B cell (primary cell): Measurements from ENCODE around the gene CHPT1. TPM values are rescaled to one million over a fixed set of nuclear protein-coding genes. Genes with fewer than 3 reads are reported as not detected.

ENCODE experiments used
- ATAC-seq: fragments of 200-7000 bp; cut with Tn5 transposase; one replicate; pipeline ENCODE4 v1.10.0; 2021; ENCODE audit warnings: low read depth, mild to moderate bottlenecking, moderate number of reproducible peaks, moderate library complexity
- CTCF ChIA-PET: fragments of 350-600 bp; sonication (Branson Sonifier 250); formaldehyde crosslinking; loops from one replicate; lab custom pipeline; 2021; ENCODE audit warnings: antibody characterized with exemption, inconsistent platforms; lab: Charles Lee
- POLR2A ChIA-PET: fragments of 350-600 bp; sonication (Branson Sonifier 250); formaldehyde crosslinking; loops from one replicate; lab custom pipeline; 2021; ENCODE audit warnings: antibody characterized with exemption; lab: Charles Lee
- DNase-seq: peaks from one replicate; pipeline ENCODE4 v3.0.0; 2013
- H2AFZ ChIP-seq: 2 replicates; pipeline ENCODE4 v1.6.1; 2012; ENCODE audit warnings: mild to moderate bottlenecking, low read depth, low read length; ENCODE audit not compliant: insufficient read depth, poor library complexity, severe bottlenecking
- H3K27ac ChIP-seq, 2 donors: 1 replicate in 1 of 2; 2 replicates in 1 of 2; pipeline ENCODE4 v1.5.1; 2012 to 2013; ENCODE audit warnings: low read length in 2 of 2, mild to moderate bottlenecking in 2 of 2, moderate library complexity in 1 of 2
- H3K27me3 ChIP-seq, 4 experiments: fragments of 200-600 bp in 1 of 4; sonication (generic) in 1 of 4; replicated peaks in 1 of 4; 1 replicate in 2 of 4; 2 replicates in 2 of 4; pipeline versions ENCODE4 v1.6.1 to v1.7.0; 2013 to 2016; ENCODE audit warnings: low read length in 3 of 4, mild to moderate bottlenecking in 2 of 4, mixed read lengths in 1 of 4, moderate library complexity in 1 of 4; ENCODE audit not compliant: insufficient read depth in 4 of 4, control insufficient read depth in 3 of 4; ENCODE audit errors: control extremely low read depth in 1 of 4
- H3K36me3 ChIP-seq, 2 experiments: replicated peaks in 1 of 2; 1 replicate in 1 of 2; 2 replicates in 1 of 2; pipeline versions ENCODE4 v1.6.1 to v1.7.1; 2013; ENCODE audit warnings: low read length in 1 of 2; ENCODE audit not compliant: insufficient read depth in 2 of 2, control insufficient read depth in 1 of 2; ENCODE audit errors: control extremely low read depth in 1 of 2, extremely low read depth in 1 of 2
- H3K4me1 ChIP-seq, 2 donors: fragments of 200-600 bp in 1 of 2; sonication (generic) in 1 of 2; 1 replicate in 1 of 2; 2 replicates in 1 of 2; pipeline versions ENCODE4 v1.5.1 to v1.6.1; 2013 to 2017; ENCODE audit warnings: low read length in 2 of 2; ENCODE audit not compliant: control insufficient read depth in 2 of 2, insufficient read depth in 2 of 2
- H3K4me2 ChIP-seq: replicated peaks from 2 replicates; pipeline ENCODE3; 2012; ENCODE audit warnings: mild to moderate bottlenecking, low read depth, low read length; ENCODE audit not compliant: poor library complexity, severe bottlenecking
- H3K4me3 ChIP-seq, 5 experiments: fragments of 200-600 bp in 1 of 5; sonication (generic) in 1 of 5; 1 replicate in 3 of 5; 2 replicates in 2 of 5; pipeline versions ENCODE4 v1.5.1 to v1.7.0; 2011 to 2016; ENCODE audit warnings: low read length in 4 of 5, mild to moderate bottlenecking in 4 of 5, low read depth in 2 of 5, control low read depth in 1 of 5, moderate library complexity in 1 of 5; ENCODE audit not compliant: insufficient read depth in 1 of 5; ENCODE audit errors: control extremely low read depth in 1 of 5, extremely low read depth in 1 of 5
- H3K79me2 ChIP-seq: fragments of 200-600 bp; sonication (generic); one replicate; pipeline ENCODE4 v1.6.0; 2016; ENCODE audit warnings: low read length; ENCODE audit not compliant: control insufficient read depth, insufficient read depth
- H3K9ac ChIP-seq: fragments of 200-600 bp; sonication (generic); 2 replicates; pipeline ENCODE4 v1.6.1; 2017; ENCODE audit warnings: mild to moderate bottlenecking, low read length, moderate library complexity
- H3K9me3 ChIP-seq, 3 donors: one replicate each; pipeline versions ENCODE4 v1.6.1 to v1.7.1; 2013; ENCODE audit warnings: low read length in 2 of 3; ENCODE audit not compliant: control insufficient read depth in 2 of 3, insufficient read depth in 1 of 3; ENCODE audit errors: control extremely low read depth in 1 of 3
- H4K20me1 ChIP-seq: 2 replicates; pipeline ENCODE4 v1.6.0; 2012; ENCODE audit warnings: mild to moderate bottlenecking, low read length; ENCODE audit not compliant: insufficient read depth, control insufficient read depth, poor library complexity, severe bottlenecking
- H3K27ac Mint-ChIP-seq: one replicate; pipeline ENCODE4 v1.8.0; 2021; ENCODE audit warnings: mixed read lengths
- H3K27me3 Mint-ChIP-seq: one replicate; pipeline ENCODE4 v1.8.0; 2021; ENCODE audit warnings: mixed read lengths
- H3K4me1 Mint-ChIP-seq: one replicate; pipeline ENCODE4 v1.8.0; 2021; ENCODE audit warnings: mixed read lengths
- H3K4me3 Mint-ChIP-seq: one replicate; pipeline ENCODE4 v1.8.0; 2021; ENCODE audit warnings: mixed read lengths
- H3K9me3 Mint-ChIP-seq: one replicate; pipeline ENCODE4 v1.8.0; 2022; ENCODE audit warnings: mixed read lengths; ENCODE audit not compliant: insufficient read depth
- EZH2 ChIP-seq: IDR thresholded peaks from 2 replicates; pipeline ENCODE4 v1.6.1; 2012; ENCODE audit warnings: borderline replicate concordance, low read depth, mild to moderate bottlenecking, moderate library complexity, low read length; ENCODE audit not compliant: insufficient read depth, poor library complexity, severe bottlenecking
- WGBS: methylation state at CpG from one replicate; pipeline ENCODE4 v1.1.5; 2013; ENCODE audit warnings: missing lambda C conversion rate; ENCODE audit not compliant: insufficient coverage; 5-methylcytosine and 5-hydroxymethylcytosine counted together
- intact Hi-C: fragments of 100-400 bp; cut with micrococcal nuclease; formaldehyde crosslinking; loops from one replicate; pipeline ENCODE4 v1.10.0; 2022
- polyA plus RNA-seq: library from polyadenylated mRNA; depleted of rRNA; stranded (reverse); fragments of >200 nt; gene quantifications from 2 replicates; pipeline ENCODE4 v1.2.3, GENCODE V29; 2012
- total RNA-seq, 2 donors: library from RNA; stranded (reverse); fragments of 120-200 nt in 1 of 2; gene quantifications; 1 replicate in 1 of 2; 2 replicates in 1 of 2; pipeline versions ENCODE4 v1.2.3 to v1.2.4, GENCODE V29; 2013 to 2022
- TF ChIP-seq, protein P1 (sequence below): fragments of 200-600 bp; IDR thresholded peaks from one replicate; pipeline ENCODE4 v1.8.0; 2022; ENCODE audit warnings: antibody characterized with exemption, mild to moderate bottlenecking

CHPT1 gene
- total and polyA plus RNA-seq, 2 donors (not counting 1 experiment from before 2014, with no cell fraction given), result 46.9 to 215 TPM

DNA sequence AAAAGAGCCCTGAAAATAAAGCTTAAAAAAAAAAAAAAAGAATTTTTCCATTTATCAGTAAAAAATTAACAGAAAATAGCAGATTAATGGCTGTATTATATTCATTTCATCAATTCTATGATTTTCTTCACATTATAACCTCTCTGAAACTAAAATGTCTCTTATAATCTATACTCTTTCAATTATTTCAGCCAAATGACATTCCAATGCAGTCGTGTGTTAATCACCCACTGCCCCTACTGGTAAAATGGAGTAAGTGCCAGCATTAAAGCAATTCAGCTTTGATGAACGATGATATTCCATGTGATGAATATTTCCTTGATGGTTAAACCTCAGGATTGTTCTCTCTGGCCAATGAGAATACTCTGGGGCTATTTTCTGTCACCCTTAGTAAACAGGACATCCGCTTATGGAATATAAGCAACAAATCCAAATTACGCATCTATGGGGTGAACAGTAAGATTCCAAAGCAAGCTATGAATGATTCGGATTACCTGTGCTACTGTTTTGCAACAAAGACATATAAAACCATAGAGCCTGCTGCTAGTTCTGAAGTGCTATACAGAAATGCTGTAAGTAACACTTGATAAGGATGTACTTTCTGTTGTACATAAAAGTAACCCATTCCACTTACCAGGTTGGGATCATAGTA, 62.1 kb downstream of the CHPT1 start:
- ChIA-PET CTCF (interaction anchor here (0.6 to 4.0 kb wide), 64 partner anchors 8 to 353 kb away, joined by 3 to 30 read pairs (median 4); partner anchors contain the start of genes CHPT1 and GNPTAB), POLR2A (interaction anchor here (0.6 to 0.9 kb wide), 4 partner anchors 73 to 124 kb away, joined by 3 to 14 read pairs (median 5); no protein-coding TSS in a partner anchor)
- ATAC-seq, result peak; percentile 72
- no peak overlapping the region for H2AFZ ChIP-seq
- no peaks in the 10 kb centered on the region for H3K27me3 Mint-ChIP-seq
- H4K20me1 ChIP-seq, result no peaks in the 10 kb centered on the region
- no peak overlapping the region for H3K4me2 ChIP-seq
- H3K9ac ChIP-seq, result no peak overlapping the region
- H3K36me3 ChIP-seq, result peaks cover 4 to 28% of the 10 kb centered on the region in 2 experiments
- no peaks in the 10 kb centered on the region for H3K27me3 ChIP-seq
- intact Hi-C loops, result loop anchor here (1.0 to 5.0 kb wide), 6 partner anchors 15 to 345 kb away; no protein-coding TSS in a partner anchor
- H3K27ac ChIP-seq, result no peak overlapping the region
- H3K79me2 ChIP-seq, result no peaks in the 10 kb centered on the region
- no peak overlapping the region for H3K27ac Mint-ChIP-seq
- no peaks in the 10 kb centered on the region for H3K9me3 ChIP-seq
- peaks cover 20% of the 10 kb centered on the region for H3K4me1 Mint-ChIP-seq
- H3K9me3 Mint-ChIP-seq, result no peaks in the 10 kb centered on the region
- H3K4me1 ChIP-seq, result peaks cover 3% of the 10 kb centered on the region in 2 donors
- no peak overlapping the region for H3K4me3 Mint-ChIP-seq
- DNase-seq, result peak; percentile 62
- no peak overlapping the region for H3K4me3 ChIP-seq
- TF ChIP-seq, protein P1, sequence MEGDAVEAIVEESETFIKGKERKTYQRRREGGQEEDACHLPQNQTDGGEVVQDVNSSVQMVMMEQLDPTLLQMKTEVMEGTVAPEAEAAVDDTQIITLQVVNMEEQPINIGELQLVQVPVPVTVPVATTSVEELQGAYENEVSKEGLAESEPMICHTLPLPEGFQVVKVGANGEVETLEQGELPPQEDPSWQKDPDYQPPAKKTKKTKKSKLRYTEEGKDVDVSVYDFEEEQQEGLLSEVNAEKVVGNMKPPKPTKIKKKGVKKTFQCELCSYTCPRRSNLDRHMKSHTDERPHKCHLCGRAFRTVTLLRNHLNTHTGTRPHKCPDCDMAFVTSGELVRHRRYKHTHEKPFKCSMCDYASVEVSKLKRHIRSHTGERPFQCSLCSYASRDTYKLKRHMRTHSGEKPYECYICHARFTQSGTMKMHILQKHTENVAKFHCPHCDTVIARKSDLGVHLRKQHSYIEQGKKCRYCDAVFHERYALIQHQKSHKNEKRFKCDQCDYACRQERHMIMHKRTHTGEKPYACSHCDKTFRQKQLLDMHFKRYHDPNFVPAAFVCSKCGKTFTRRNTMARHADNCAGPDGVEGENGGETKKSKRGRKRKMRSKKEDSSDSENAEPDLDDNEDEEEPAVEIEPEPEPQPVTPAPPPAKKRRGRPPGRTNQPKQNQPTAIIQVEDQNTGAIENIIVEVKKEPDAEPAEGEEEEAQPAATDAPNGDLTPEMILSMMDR, result peak; percentile 89
- TF ChIP-seq EZH2, result no peak
- WGBS, result 100% methylated on average over 2 of the region's 5 CpGs

DNA sequence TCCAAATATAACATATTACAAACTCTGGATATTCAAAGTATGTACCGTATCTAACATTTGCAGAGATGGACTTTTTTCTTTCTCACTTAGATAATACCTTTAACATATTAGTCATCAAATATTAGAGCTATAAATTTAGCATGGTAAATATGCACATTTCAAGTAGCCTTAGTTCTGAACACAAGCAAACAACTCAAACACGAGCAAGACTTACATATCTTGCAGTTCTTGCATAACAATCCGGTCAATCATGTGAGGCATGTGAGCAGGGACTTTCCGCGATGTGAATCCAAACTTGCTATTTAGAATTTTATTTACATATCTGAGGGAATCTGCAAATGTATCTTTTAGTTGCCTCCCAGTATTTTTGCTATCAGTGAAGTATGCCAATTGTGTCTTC, 63.9 kb downstream of the CHPT1 start:
- H3K27me3 Mint-ChIP-seq, result no peaks in the 10 kb centered on the region
- Histone ChIP-seq H3K4me1 (peaks cover 3% of the 10 kb centered on the region in 2 donors), H3K9me3 (no peaks in the 10 kb centered on the region), H3K27ac (no peak overlapping the region), H3K36me3 (peaks cover 5 to 34% of the 10 kb centered on the region in 2 experiments), H3K4me3 (no peak overlapping the region), H3K27me3 (no peaks in the 10 kb centered on the region), H3K79me2 (no peaks in the 10 kb centered on the region), H4K20me1 (no peaks in the 10 kb centered on the region), H2AFZ (no peak overlapping the region), H3K4me2 (no peak overlapping the region), H3K9ac (no peak overlapping the region)
- H3K27ac Mint-ChIP-seq, result peak overlapping the region; percentile 15
- no peak for ATAC-seq
- DNase-seq, result no peak
- intact Hi-C loops, result loop anchor here (2.0 to 5.0 kb wide), 3 partner anchors 17 to 271 kb away; no protein-coding TSS in a partner anchor
- WGBS, result no CpG with 5 or more reads among the region's 5 CpGs
- peaks cover 20% of the 10 kb centered on the region for H3K4me1 Mint-ChIP-seq
- POLR2A ChIA-PET, result no interaction called here
- no peak overlapping the region for H3K4me3 Mint-ChIP-seq
- CTCF ChIA-PET, result interaction anchor here (0.7 to 4.0 kb wide), 9 partner anchors 11 to 347 kb away, joined by 3 to 30 read pairs (median 6); no protein-coding TSS in a partner anchor
- H3K9me3 Mint-ChIP-seq, result no peaks in the 10 kb centered on the region
- TF ChIP-seq, protein P1, result no peak
- no peak for TF ChIP-seq EZH2
